ENCODE measurements around the gene GOLPH3.
"Not testable (repeated sequence)": the region's sequence is repeated elsewhere in the genome, so short reads cannot be mapped to it uniquely, and the experiment has no call there.

GOLPH3 gene

DNA sequence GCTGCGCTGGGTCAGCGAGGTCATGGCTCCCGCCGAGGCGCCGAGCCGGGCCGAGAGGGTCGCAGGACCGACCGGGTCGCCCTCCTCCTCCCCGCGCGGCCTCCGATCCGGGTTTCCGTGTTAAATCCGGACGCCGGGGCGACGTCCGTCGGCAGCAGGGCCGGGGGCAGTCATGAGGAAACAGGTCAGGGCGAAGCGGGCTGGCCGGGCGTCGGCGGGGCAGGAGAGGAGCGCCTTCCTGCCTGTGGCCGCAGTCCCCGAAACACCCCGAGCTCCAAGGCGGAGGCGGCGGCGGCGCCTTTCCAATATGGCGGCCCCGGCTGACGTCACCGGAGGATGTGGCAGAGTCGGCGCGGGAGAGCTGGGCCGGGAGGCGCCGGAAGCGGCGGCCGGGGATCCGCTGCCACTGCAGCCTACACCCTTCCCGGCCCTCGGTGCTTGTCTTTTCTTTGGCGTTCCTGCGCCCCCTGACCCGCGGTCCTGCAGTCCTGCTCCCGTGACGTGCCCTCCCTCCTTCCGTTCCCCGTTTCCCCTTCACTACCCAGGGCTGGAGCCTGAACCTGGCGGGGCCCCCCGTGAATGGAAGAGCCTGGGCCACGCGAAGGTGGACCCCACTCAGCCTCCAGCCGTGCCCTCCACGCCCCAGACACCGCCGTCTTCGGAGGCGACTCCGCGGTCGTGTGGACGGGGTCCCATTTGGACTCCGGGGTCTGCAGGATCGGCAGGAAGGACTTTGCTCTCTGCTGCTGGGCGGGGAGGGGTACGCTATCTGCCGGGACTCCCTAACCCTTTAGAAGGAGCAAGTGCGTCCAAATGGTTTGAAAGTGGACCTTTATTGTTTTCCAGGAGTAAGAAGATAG, at the start of gene GOLPH3:
Gene GOLPH3 (minus strand): TSS at position 309 of the 860 bp plus-strand sequence. CDS start 285 bp downstream, at position 24.
- DNase-seq (ENCODE audit: low spot score): peak; percentile 94

DNA sequence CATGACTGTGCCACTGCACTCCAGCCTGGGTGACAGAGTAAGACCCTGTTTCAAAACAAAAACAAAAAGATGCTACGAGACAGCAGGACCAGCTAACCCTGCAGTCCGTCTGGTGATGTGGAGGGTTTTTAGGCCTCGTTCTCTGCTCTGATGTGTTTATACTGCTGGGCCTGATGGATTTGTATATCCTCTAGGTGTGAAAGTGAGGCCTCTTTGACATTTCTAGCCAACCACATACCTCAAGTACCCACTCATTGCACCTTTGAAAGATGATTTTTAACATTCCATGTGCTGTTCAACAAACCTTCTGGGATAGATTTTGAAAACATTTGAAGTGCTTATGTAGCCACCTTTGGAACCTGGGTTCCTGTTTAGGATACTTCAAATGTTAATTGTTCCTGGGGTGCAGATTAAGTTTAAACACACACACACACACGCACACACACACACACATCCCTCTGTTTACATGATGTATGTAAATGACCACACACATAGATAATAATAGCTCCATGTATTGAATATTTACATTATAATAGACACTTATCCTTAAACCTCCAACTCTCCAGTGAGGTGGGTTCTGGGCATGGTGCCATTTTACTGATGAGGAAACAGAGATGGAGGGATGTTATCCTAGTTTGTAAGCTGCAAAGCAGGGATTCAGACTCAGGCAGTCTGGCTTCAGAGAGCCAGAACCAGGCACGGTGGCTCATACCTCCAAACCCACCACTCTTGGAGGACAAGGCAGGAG, 48.8 kb upstream of the GOLPH3 start:
- no peak for DNase-seq (ENCODE audit: low spot score)

DNA sequence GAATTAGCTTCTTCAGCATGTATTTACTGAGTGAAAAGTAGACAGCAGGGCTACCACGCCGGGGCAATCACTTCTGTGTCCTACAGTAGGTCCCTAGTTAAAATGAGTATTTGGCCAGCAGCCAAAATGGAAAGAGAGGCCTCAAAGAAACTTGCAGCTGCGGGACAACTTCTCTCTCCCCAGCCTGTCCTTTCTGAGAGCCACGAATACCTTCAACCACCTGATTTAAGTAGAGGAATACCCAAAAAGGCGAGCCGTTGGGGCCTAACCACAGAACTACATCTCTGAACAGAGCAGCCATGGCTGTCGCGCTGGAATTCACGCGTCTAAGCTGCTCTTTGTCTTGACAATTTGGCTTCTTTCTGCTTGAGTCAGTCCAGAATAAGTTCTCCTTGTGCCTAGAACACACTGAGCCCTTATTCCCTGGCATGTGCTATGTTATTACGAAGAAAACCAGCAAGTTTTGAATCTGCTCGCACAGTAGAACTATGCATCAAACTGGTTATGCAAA, 43.8 kb upstream of the GOLPH3 start:
- no peak for DNase-seq (ENCODE audit: low spot score)

DNA sequence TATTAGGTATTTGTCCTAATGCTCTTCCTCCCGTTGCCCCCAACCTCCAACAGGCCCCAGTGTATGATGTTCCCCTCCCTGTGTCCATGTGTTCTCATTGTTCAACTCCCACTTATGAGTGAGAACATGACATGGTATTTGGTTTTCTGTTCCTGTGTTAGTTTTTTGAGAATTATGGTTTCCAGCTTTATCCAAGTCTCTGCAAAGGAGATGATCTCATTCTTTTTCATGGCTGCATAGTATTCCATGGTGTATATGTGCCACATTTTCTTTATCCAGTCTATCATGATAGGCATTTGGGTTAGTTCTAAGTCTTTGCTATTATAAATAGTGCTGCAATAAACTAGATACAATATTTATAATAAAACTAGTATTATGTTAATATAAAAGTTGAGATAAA, 40.2 kb upstream of the GOLPH3 start:
- DNase-seq (ENCODE audit: low spot score): not testable (repeated sequence)

DNA sequence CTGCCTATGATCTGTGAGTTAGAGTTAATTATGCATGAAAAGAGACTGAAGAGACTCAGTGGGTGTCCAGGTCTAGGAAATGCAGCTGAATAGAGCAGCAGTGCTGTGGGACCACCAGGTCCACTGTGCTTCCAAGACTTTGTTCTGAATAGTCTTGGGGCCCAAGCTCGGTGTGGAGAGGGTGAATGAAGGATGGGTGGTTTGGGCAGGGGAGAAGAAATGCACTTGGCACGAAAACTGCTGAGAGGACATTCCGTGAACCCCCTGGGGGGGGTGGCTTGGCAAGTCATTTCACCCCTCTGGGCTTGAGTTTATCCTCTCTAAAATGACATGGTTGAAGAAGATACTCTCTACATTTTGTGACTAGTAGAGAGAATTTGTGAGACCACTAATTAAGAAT, 36.0 kb upstream of the GOLPH3 start:
- no peak for DNase-seq (ENCODE audit: low spot score)

DNA sequence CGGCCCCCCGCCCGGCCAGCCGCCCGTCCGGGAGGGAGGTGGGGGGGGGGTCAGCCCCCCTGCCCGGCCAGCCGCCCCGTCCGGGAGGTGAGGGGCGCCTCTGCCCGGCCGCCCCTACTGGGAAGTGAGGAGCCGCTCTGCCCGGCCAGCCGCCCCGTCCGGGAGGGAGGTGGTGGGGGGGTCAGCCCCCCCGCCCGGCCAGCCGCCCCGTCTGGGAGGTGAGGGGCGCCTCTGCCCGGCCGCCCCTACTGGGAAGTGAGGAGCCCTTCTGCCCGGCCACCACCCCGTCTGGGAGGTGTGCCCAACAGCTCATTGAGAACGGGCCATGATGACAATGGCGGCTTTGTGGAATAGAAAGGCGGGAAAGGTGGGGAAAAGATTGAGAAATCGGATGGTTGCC, 34.7 kb upstream of the GOLPH3 start:
- DNase-seq (ENCODE audit: low spot score): not testable (repeated sequence)

DNA sequence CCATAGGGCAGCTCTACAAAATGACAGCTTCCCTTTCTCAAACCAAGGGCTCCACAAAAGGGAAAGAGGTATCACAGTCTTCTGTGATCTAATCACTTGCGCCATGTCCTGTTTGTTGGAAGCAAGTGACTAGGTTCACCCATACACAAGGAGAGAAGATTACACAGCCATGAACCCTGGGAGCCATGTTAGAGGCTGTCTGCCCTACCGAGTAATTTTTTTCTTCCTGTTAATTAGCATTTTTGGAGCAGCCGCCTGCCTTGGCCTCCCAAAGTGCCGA, 33.2 kb upstream of the GOLPH3 start:
- DNase-seq (ENCODE audit: low spot score): no peak

DNA sequence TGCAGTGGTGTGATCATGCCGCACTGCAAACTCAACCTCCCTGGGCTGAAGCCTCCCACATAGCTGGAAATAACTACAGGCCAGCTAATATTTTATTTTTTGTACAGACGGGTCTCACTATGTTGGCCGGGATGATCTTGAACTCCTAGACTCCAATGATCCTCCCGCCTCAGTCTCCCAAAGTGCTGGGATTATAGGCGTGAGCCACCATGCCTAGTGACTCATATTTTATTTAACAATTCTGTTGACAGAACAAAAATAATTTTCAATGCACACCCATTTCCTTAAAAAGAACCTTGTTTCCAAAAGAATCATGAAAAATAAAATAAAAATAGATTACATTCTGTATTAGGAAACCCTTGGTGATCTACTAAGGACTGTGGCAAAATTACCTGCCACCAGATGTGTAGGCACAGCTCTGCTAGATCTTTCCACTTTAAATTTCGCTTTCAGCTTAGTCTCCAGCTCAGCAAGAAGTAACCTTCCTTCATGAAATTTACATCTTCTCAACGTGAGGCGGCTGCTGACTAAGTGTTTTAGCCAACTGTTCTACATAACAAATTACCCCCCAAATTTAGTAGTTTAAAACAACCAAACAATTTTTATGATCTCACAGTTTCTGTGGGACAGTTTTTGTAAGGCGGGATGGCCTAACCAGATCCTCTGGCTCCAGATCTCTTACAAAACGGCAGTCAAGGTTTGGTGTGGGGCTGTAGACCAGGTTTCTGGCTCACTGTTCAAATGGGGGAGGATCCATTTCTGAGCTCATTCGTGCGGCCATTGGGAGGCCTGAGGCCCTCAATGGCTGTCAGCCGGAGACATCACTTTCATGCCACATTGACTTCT, 32.6 kb upstream of the GOLPH3 start:
- DNase-seq (ENCODE audit: low spot score): no peak

DNA sequence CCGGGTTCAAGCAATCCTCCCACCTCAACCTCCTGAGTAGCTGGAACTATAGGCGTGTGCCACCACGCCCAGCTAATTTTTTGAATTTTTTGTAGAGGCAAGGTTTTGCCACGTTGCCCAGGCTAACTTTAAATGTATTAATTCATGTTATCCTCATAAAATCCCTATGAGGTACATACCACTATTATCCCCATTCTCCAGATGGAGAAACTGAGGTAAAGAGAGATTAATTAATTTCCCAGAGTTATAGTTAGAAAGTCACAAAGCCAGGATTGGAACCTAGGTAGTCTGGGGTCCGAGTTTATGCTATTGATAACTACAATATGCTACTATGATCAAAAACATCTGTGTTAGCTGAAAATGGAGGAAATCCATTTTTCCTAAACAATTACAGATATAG, 31.9 kb upstream of the GOLPH3 start:
- no peak for DNase-seq (ENCODE audit: low spot score)

DNA sequence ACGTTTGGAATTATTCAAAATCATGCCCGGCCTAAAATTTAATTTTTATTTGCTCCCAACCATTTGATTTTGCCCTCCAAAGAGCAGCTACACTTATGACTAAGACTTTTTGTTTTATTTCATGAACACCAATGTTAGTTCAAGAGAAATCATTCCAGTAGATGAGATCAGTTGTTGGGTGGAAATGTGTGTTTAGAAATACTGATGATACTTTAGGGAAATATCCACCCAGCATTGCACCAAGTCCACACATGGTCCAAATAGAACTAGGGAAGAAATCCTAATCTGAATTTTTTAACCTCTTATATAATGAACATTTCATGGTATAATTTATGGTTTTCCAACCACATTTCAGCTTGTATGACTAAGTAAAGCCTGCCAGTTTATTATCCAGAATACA, 28.3 kb upstream of the GOLPH3 start:
- no peak for DNase-seq (ENCODE audit: low spot score)

DNA sequence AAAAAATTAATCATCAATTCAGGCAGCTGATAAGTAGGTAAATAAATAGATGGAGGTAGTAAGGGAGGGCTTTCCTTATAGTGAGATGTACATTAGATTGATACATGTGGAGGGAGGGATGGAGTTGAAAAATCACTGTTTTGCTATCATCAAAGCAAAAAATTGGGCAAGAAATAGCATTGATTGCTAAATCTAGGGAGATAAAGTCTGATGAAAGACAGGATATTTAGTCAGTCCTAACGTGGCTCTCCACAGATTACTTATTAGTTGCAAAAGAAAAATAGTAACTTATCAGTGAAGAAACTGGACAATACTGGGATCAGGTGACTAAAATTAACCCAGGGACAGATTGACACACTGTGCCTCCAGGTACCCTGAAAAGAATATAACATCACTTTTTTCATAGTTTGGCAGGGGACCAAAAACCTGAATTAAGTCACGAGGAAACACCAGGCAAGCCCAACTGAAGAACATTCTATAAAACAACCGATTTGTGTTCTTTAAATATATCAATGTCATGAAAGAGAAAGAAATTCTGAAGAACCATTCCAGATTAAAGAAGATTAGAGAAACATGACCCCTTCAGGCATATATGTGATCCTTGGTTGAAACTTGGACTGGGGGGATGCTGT, 27.1 kb upstream of the GOLPH3 start:
- no peak for DNase-seq (ENCODE audit: low spot score)

DNA sequence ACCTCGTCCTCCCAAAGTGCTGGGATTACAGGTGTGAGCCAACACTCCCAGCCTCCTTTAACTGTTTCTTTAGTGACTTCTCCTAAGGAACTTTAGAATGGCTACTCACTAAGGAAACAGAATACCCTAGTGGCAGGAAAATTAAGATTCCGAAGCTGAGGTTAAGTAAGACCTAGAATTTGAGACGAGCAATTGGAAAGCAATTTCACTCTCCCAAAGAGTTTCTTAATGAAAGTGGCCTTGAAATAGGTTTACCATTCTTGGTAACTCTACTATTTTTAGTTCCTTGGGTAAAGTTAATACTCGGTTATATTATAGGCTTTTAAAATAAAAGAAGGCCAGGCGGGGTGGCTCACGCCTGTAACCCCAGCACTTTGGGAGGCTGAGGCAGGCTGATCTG, 22.9 kb upstream of the GOLPH3 start:
- no peak for DNase-seq (ENCODE audit: low spot score)

DNA sequence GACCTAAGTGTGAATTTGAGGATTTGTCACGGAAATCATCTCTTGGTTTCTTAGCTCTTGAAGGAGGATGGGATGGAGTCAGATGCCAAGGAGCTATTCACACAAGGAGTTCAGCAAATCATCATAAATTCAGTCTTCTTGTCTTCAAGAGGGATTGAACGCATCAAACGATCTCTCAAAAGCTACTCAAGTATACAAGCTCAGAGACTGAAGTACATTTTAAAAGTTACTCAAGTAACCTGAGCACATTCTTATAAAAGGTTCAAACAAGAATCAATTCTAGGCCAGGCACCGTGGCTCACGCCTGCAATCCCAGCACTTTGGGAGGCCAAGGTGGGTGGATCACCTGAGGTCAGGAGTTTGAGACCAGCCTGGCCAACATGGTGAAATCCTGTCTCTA, 21.1 kb upstream of the GOLPH3 start:
- DNase-seq (ENCODE audit: low spot score): no peak

DNA sequence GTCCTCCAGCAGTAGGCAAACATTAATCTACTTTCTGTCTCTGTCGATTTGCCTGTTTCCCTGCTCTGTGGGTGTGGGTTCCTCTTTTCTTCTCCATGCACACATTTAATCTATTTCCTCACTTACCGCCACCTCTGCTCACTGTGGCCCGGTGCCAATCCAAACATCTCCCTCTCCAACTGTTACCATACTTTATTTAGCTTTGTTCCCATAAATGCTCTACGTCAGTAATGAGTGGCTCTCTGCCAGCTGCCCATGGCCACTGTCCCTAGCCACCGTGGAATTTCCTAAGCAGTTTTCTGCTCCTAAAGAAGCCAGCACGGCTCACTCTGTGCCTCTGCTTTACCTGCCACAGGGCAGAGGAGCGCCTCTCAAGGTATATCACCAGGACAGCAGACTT, 19.5 kb upstream of the GOLPH3 start:
- DNase-seq (ENCODE audit: low spot score): no peak

DNA sequence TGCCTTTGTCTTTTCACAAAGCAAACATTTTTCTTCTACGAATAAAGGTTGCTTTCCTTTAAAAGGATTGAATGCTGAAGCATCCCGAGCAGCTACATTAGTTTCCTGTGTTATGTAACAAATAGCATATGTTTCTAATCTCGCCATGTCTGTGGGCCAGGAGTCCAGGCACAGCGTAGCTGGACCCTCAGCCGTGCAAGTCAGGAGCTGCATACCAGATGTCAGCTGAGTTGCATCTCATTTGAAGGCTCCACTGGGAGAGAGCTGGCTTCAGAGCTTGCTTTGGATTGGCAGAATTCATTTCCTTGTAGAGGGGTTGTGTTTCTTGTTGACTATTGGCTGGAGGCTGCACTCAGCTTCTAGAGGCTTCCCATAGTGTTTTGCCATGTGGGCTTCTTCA, 16.0 kb upstream of the GOLPH3 start:
- no peak for DNase-seq (ENCODE audit: low spot score)

DNA sequence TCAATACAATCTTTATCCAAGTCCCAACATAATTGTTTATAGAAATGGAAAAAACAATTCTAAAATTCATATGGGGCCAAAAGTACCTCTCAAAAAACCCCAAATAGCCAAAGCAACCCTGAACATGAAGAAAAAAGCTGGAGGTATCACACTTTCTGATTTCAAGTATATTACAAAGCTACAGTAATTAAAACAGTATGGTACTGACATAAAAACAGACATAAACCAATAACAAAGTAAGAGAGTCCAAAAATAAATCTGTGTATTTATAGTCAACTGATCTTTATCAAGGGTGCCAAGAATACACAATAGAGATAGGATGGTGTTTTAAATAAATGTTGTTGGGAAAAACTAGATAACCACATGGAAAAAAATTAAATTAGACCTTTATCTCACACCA, 13.6 kb upstream of the GOLPH3 start:
- no peak for DNase-seq (ENCODE audit: low spot score)

DNA sequence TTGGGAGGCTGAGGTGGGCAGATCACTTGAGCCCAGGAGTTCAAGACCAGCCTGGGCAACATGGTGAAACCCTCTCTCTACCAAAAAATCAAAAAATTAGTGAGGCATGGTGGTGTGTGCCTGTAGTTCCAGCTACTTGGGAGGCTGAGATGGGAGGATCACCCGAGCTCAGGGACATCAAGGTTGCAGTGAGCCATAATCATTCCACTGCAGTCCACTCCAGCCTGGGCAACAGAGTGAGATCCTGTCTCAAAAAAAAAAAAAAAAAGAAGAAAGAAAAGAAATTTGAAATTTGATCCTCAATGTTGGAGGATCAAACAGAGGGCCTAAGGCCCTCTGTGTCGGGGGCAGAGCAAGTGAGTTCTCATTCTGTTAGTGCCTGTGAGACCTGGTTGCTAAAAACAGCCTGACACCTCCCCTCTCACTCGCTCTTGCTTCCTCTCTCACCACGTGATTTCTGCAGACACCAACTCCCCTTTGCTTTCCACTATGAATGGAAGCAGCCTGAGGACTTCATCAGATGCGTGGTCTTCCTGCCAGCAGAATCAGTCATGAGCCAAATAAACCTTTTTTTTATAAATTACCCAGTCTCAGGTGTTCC, 8.4 kb upstream of the GOLPH3 start:
- no peak for DNase-seq (ENCODE audit: low spot score)

DNA sequence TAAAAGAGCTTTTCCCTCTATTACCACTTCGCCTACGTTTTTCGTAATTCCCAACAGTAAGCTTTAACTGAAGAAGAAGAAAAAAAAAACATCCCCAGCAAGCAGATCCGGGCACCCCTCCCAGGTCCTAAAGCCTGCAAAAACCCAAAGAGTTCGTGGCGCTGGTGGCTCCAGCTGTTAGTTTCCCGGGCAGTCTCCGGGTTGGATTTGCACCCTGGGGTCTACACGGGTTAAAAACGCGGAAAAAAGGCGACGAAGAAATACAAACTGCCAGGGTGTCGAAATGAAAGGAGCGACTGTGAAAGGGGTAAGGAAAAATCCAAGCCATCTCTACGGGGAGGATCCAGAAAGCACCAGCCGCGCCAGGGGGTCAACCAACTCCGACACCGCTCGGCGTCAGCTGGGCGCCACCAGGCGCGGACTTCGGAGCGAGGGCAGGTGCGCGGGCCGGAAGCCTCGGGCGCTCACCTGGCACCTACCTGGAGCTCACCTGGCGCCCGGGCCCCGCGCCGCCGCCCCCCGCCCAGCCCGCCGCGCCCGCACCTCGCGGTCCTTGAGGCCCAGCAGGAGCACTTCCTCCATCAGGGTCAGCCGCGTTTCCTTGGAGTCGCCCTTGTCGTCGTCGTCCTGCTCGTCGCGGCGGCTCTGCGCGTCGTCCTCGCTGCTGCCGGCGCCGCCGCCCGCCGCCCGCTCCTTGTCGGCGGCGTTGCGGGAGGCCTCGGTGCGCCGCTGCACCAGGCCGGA, 680 bp downstream of the GOLPH3 start:
- DNase-seq (ENCODE audit: low spot score): peak; percentile 25

DNA sequence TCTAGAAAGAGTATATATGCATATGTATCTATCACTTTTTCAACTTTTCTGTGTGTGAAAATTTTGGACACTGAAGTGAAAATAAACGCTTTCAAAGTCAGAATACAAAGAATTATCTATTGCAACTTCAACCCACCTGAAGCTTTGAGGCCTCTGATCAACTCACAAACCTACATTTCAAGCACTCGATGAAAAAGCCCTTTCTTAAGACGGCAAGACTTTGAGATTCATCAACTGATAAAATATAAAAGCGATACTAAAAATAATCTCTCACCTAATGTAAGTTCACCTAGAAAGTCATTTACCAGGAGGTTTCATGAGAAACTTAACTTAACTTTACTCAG, 1.2 kb downstream of the GOLPH3 start:
- no peak for DNase-seq (ENCODE audit: low spot score)

DNA sequence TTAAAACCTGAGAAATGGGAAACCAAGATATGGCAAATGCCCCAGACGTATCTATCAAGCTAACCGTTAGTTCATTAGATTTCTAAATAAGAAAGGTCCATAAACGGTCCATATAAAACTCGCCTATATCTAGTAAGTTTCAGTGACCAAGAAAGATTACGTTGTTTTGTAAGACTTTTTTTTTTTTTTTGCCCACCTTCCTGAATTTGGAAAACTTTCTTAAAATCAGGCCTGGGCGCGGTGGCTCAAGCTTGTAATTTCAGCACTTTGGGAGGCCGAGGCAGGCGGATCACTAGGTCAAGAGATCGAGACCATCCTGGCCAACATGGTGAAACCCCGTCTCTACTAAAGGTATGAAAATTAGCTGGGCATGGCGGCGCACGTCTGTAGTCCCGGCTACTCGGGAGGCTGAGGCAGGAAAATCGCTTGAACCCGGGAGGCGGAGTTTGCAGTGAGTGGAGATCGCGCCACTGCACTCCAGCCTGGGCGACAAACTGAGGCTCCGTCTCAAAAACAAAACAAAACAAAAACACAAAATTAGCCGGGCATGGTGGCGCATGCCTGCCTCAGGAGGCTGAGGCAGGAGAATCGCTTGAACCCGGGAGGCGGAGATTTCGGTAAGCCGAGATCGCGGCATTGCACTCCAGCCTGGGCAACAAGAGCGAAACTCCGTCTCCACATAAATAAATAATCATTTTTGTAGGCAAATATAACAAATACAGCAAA, 1.8 kb downstream of the GOLPH3 start:
- DNase-seq (ENCODE audit: low spot score): peak; percentile 51

Data from activated CD4-positive, alpha-beta T cell treated with anti-CD3 and anti-CD28 coated beads, Interleukin-2, Interleukin-4, amounts not matched to agents 100 ng/mL and 50 ng/mL, durations not matched to agents 16 hours and 8 hours (primary cell).